ENCODE results near the gene EXOC6B.

EXOC6B gene

DNA sequence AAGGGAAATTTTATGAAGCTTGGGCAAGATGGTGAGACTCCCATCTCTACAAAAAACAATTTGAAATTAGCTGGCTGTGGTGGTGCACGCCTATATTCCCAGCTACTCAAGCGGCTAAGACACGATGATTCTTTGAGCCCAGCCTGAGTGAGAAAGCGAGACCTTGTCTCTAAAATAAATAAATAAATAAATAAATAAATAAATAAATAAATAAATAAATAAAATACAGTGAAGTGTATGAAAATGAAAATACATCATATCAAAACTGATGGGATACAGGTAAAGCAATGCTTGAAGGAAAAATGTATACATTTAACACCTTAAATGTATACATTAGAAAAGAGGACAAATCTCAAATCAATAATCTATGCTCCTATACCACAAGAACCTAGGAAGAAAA is 15.7 kb downstream of the EXOC6B start (continued):
- TF ChIP-seq ZNF585B (tag by site-specific recombination; IDR thresholded peaks at IDR 0.05): no peak
- no peak for TF ChIP-seq ZNF155 (tag by site-specific recombination; IDR thresholded peaks at IDR 0.05)
- TF ChIP-seq, protein P1, sequence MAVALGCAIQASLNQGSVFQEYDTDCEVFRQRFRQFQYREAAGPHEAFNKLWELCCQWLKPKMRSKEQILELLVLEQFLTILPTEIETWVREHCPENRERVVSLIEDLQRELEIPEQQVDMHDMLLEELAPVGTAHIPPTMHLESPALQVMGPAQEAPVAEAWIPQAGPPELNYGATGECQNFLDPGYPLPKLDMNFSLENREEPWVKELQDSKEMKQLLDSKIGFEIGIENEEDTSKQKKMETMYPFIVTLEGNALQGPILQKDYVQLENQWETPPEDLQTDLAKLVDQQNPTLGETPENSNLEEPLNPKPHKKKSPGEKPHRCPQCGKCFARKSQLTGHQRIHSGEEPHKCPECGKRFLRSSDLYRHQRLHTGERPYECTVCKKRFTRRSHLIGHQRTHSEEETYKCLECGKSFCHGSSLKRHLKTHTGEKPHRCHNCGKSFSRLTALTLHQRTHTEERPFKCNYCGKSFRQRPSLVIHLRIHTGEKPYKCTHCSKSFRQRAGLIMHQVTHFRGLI (tag by site-specific recombination; IDR thresholded peaks at IDR 0.05): no peak
- 0 out of 2 replicates have a peak, but pooled peaks have one; percentile 42 for TF ChIP-seq ZNF18 (tag by site-specific recombination; IDR thresholded peaks at IDR 0.05)
- TF ChIP-seq ZFP41 (tag by site-specific recombination; IDR thresholded peaks at IDR 0.05; ENCODE audit: borderline replicate concordance): no peak
- peak; percentile 83 for TF ChIP-seq ZNF140 (tag by site-specific recombination; IDR thresholded peaks at IDR 0.05)
- no peak for TF ChIP-seq ZNF600 (tag by site-specific recombination; IDR thresholded peaks at IDR 0.05)
- TF ChIP-seq, protein P2, sequence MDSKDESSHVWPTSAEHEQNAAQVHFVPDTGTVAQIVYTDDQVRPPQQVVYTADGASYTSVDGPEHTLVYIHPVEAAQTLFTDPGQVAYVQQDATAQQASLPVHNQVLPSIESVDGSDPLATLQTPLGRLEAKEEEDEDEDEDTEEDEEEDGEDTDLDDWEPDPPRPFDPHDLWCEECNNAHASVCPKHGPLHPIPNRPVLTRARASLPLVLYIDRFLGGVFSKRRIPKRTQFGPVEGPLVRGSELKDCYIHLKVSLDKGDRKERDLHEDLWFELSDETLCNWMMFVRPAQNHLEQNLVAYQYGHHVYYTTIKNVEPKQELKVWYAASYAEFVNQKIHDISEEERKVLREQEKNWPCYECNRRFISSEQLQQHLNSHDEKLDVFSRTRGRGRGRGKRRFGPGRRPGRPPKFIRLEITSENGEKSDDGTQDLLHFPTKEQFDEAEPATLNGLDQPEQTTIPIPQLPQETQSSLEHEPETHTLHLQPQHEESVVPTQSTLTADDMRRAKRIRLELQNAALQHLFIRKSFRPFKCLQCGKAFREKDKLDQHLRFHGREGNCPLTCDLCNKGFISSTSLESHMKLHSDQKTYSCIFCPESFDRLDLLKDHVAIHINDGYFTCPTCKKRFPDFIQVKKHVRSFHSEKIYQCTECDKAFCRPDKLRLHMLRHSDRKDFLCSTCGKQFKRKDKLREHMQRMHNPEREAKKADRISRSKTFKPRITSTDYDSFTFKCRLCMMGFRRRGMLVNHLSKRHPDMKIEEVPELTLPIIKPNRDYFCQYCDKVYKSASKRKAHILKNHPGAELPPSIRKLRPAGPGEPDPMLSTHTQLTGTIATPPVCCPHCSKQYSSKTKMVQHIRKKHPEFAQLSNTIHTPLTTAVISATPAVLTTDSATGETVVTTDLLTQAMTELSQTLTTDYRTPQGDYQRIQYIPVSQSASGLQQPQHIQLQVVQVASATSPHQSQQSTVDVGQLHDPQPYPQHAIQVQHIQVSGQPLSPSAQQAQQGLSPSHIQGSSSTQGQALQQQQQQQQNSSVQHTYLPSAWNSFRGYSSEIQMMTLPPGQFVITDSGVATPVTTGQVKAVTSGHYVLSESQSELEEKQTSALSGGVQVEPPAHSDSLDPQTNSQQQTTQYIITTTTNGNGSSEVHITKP (tag by site-specific recombination; IDR thresholded peaks at IDR 0.05): no peak
- TF ChIP-seq GLIS1 (tag by site-specific recombination; IDR thresholded peaks at IDR 0.05): no peak
- TF ChIP-seq ZNF768 (tag by site-specific recombination; IDR thresholded peaks at IDR 0.05): no peak
- TF ChIP-seq ZNF544 (tag by site-specific recombination; IDR thresholded peaks at IDR 0.05): no peak
- TF ChIP-seq ZEB2 (tag by site-specific recombination; IDR thresholded peaks at IDR 0.05): 0 out of 2 replicates have a peak, but pooled peaks have one; percentile 17
- TF ChIP-seq HOXC10 (CRISPR knock-in tag; IDR thresholded peaks at IDR 0.05): no peak
- TF ChIP-seq ZNF555 (tag by site-specific recombination; conservative IDR thresholded peaks at IDR 0.05): peak; percentile 97
- no peak for TF ChIP-seq ATF2 (tag by site-specific recombination; IDR thresholded peaks at IDR 0.05; ENCODE audit: low read depth)
- no peak for TF ChIP-seq ZFP3 (tag by site-specific recombination; IDR thresholded peaks at IDR 0.05; ENCODE audit: low read depth)
- TF ChIP-seq ZNF366 (tag by site-specific recombination; conservative IDR thresholded peaks at IDR 0.05): 0 out of 2 replicates have a peak, but pooled peaks have one; percentile 11
- peak; percentile 86 for TF ChIP-seq ZXDB (tag by site-specific recombination; IDR thresholded peaks at IDR 0.05)
- peak; percentile 54 for TF ChIP-seq ZNF629 (tag by site-specific recombination; IDR thresholded peaks at IDR 0.05)
- peak; percentile 76; the same call in 1 of the 2 replicates for TF ChIP-seq ZNF19 (tag by site-specific recombination; IDR thresholded peaks at IDR 0.05; ENCODE audit: low read depth)
- TF ChIP-seq, protein P3, sequence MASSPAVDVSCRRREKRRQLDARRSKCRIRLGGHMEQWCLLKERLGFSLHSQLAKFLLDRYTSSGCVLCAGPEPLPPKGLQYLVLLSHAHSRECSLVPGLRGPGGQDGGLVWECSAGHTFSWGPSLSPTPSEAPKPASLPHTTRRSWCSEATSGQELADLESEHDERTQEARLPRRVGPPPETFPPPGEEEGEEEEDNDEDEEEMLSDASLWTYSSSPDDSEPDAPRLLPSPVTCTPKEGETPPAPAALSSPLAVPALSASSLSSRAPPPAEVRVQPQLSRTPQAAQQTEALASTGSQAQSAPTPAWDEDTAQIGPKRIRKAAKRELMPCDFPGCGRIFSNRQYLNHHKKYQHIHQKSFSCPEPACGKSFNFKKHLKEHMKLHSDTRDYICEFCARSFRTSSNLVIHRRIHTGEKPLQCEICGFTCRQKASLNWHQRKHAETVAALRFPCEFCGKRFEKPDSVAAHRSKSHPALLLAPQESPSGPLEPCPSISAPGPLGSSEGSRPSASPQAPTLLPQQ (tag by site-specific recombination; IDR thresholded peaks at IDR 0.05): no peak
- TF ChIP-seq ZNF560 (tag by site-specific recombination; IDR thresholded peaks at IDR 0.05; ENCODE audit: borderline replicate concordance): peak; percentile 79
- no peak for TF ChIP-seq GLIS2 (tag by site-specific recombination; IDR thresholded peaks at IDR 0.05)
- no peak for TF ChIP-seq SP2 (tag by site-specific recombination; IDR thresholded peaks at IDR 0.05)
- no peak for TF ChIP-seq ZSCAN5A (tag by site-specific recombination; IDR thresholded peaks at IDR 0.05)
- no peak for TF ChIP-seq ZNF837 (tag by site-specific recombination; IDR thresholded peaks at IDR 0.05)
- TF ChIP-seq, protein P4, sequence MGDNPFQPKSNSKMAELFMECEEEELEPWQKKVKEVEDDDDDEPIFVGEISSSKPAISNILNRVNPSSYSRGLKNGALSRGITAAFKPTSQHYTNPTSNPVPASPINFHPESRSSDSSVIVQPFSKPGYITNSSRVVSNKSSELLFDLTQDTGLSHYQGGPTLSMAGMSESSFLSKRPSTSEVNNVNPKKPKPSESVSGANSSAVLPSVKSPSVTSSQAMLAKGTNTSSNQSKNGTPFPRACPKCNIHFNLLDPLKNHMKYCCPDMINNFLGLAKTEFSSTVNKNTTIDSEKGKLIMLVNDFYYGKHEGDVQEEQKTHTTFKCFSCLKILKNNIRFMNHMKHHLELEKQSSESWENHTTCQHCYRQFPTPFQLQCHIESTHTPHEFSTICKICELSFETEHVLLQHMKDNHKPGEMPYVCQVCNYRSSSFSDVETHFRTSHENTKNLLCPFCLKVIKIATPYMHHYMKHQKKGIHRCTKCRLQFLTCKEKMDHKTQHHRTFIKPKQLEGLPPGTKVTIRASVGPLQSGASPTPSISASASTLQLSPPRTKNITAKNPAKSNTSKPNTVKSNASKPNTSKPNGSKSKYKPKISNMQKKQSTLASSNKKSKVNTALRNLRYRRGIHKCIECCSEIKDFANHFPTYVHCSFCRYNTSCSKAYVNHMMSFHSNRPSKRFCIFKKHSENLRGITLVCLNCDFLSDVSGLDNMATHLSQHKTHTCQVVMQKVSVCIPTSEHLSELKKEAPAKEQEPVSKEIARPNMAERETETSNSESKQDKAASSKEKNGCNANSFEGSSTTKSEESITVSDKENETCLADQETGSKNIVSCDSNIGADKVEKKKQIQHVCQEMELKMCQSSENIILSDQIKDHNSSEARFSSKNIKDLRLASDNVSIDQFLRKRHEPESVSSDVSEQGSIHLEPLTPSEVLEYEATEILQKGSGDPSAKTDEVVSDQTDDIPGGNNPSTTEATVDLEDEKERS (tag by site-specific recombination; IDR thresholded peaks at IDR 0.05): no peak
